Measurements from ENCODE around the gene EIF4H. TPM values are rescaled to one million over a fixed set of nuclear protein-coding genes. Genes with fewer than 3 reads are reported as not detected.

EIF4H gene
- polyA plus RNA-seq, 1 donor (not counting 4 experiments of a cell fraction or from before 2014, with no cell fraction given): 340 TPM

DNA sequence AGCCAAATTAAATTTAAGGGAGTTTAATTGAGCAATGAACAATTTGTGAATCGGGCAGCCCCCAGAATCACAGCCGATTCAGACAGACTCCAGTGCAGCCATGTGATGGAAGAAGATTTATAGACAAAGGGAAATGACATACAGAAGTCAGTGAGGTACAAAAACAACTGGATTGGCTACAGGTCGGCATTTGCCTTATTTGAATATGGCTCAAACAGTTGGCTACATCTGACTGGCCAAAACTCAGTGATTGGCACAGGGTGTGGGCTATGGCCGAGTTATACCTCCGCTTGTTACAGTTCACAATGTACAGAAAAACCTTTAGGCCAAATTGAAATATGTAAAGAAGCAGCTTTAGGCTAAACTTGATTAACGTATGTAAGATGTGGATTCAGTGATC is 30.8 kb upstream of the EIF4H start:
- TF ChIP-seq, protein P1, sequence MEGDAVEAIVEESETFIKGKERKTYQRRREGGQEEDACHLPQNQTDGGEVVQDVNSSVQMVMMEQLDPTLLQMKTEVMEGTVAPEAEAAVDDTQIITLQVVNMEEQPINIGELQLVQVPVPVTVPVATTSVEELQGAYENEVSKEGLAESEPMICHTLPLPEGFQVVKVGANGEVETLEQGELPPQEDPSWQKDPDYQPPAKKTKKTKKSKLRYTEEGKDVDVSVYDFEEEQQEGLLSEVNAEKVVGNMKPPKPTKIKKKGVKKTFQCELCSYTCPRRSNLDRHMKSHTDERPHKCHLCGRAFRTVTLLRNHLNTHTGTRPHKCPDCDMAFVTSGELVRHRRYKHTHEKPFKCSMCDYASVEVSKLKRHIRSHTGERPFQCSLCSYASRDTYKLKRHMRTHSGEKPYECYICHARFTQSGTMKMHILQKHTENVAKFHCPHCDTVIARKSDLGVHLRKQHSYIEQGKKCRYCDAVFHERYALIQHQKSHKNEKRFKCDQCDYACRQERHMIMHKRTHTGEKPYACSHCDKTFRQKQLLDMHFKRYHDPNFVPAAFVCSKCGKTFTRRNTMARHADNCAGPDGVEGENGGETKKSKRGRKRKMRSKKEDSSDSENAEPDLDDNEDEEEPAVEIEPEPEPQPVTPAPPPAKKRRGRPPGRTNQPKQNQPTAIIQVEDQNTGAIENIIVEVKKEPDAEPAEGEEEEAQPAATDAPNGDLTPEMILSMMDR (optimal IDR thresholded peaks at IDR 0.05 in 1 of 3, IDR thresholded peaks at IDR 0.05 in 1 of 3, conservative IDR thresholded peaks at IDR 0.05 in 1 of 3; ENCODE audit: extremely low read depth in 1 of 3, insufficient read depth in 2 of 3, low read length in 3 of 3): no peak
- TF ChIP-seq EZH2 (IDR thresholded peaks at IDR 0.05; ENCODE audit: low read length): no peak
- no peak overlapping the region for H3K4me2 ChIP-seq (ENCODE audit: control insufficient read depth, extremely low read depth, insufficient read depth, low read depth, low read length)
- dilution Hi-C loops (cut with MboI; ENCODE audit: extremely low pct_ligation_motif_present, low sequenced_read_pairs): no loop called here
- H3K9ac ChIP-seq (ENCODE audit: control insufficient read depth, extremely low read depth, insufficient read depth, low read length): no peak overlapping the region
- H3K27me3 ChIP-seq (ENCODE audit: control insufficient read depth, extremely low read depth, insufficient read depth, low read length): no peaks in the 10 kb centered on the region
- H3K9me1 ChIP-seq (ENCODE audit: control insufficient read depth, extremely low read depth, insufficient read depth, low read length): no peaks in the 10 kb centered on the region
- H3K79me2 ChIP-seq (ENCODE audit: control insufficient read depth, insufficient read depth, low read length): no peaks in the 10 kb centered on the region
- H3K4me3 ChIP-seq (ENCODE audit: control insufficient read depth in 2 of 3, extremely low read depth in 1 of 3, insufficient read depth in 2 of 3, low read depth in 1 of 3, low read length in 3 of 3): no peak overlapping the region
- no peak for FAIRE-seq
- no peak for DNase-seq (ENCODE audit: low read depth, low spot score)
- no peak overlapping the region for H3K27ac ChIP-seq (ENCODE audit: control insufficient read depth, insufficient read depth, low read length)
- H2AFZ ChIP-seq (ENCODE audit: control insufficient read depth, low read length): no peak overlapping the region
- no peaks in the 10 kb centered on the region for H4K20me1 ChIP-seq (ENCODE audit: control insufficient read depth, extremely low read depth, insufficient read depth, low read length)
- no peaks in the 10 kb centered on the region for H3K9me3 ChIP-seq (ENCODE audit: control insufficient read depth, low read depth, low read length)
- H3K36me3 ChIP-seq (ENCODE audit: control insufficient read depth in 2 of 2, extremely low read depth in 1 of 2, insufficient read depth in 2 of 2, low read length in 2 of 2): no peaks in the 10 kb centered on the region
- H3K4me1 ChIP-seq (ENCODE audit: control insufficient read depth, extremely low read depth, insufficient read depth, low read length): peaks cover 8% of the 10 kb centered on the region

DNA sequence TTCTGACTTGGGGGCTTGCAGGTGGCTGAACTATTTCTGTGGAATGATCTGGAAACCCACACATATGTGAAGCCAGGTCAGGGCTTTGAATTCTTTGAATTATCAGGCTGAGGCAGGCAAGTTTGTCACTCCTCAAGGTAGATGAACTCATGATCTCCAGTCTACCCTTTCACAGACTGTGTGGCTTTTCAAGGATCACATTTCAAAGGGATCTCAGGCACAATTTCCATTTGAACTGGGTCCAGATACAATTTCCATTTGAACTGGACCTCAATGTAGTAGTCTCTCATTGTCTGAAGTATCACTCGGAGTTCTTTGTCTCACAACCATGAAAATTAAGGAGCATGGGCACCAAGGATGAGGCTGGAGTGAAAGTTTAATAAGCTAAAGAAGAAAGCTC is 25.7 kb upstream of the EIF4H start:
- Histone ChIP-seq H2AFZ (ENCODE audit: control insufficient read depth, low read length) (no peak overlapping the region), H3K4me3 (ENCODE audit: control insufficient read depth in 2 of 3, extremely low read depth in 1 of 3, insufficient read depth in 2 of 3, low read depth in 1 of 3, low read length in 3 of 3) (no peak overlapping the region), H3K9ac (ENCODE audit: control insufficient read depth, extremely low read depth, insufficient read depth, low read length) (no peak overlapping the region), H3K27ac (ENCODE audit: control insufficient read depth, insufficient read depth, low read length) (no peak overlapping the region), H3K9me1 (ENCODE audit: control insufficient read depth, extremely low read depth, insufficient read depth, low read length) (no peaks in the 10 kb centered on the region), H3K27me3 (ENCODE audit: control insufficient read depth, extremely low read depth, insufficient read depth, low read length) (no peaks in the 10 kb centered on the region), H4K20me1 (ENCODE audit: control insufficient read depth, extremely low read depth, insufficient read depth, low read length) (no peaks in the 10 kb centered on the region), H3K4me1 (ENCODE audit: control insufficient read depth, extremely low read depth, insufficient read depth, low read length) (no peaks in the 10 kb centered on the region), H3K4me2 (ENCODE audit: control insufficient read depth, extremely low read depth, insufficient read depth, low read depth, low read length) (no peak overlapping the region), H3K79me2 (ENCODE audit: control insufficient read depth, insufficient read depth, low read length) (no peaks in the 10 kb centered on the region), H3K9me3 (ENCODE audit: control insufficient read depth, low read depth, low read length) (no peaks in the 10 kb centered on the region), H3K36me3 (ENCODE audit: control insufficient read depth in 2 of 2, extremely low read depth in 1 of 2, insufficient read depth in 2 of 2, low read length in 2 of 2) (no peaks in the 10 kb centered on the region)
- DNase-seq (ENCODE audit: low read depth, low spot score): no peak
- dilution Hi-C loops (cut with MboI; ENCODE audit: extremely low pct_ligation_motif_present, low sequenced_read_pairs): no loop called here
- TF ChIP-seq, protein P1 (optimal IDR thresholded peaks at IDR 0.05 in 1 of 3, IDR thresholded peaks at IDR 0.05 in 1 of 3, conservative IDR thresholded peaks at IDR 0.05 in 1 of 3; ENCODE audit: extremely low read depth in 1 of 3, insufficient read depth in 2 of 3, low read length in 3 of 3): no peak
- TF ChIP-seq EZH2 (IDR thresholded peaks at IDR 0.05; ENCODE audit: low read length): no peak
- no peak for FAIRE-seq

Data from keratinocyte (primary cell).